ENCODE measurements around the gene RALGDS. TPM values are rescaled to one million over a fixed set of nuclear protein-coding genes. Genes with fewer than 3 reads are reported as not detected.

Gene RALGDS
- total RNA-seq, 1 donor from 2014 or later, result 26.1 TPM

DNA sequence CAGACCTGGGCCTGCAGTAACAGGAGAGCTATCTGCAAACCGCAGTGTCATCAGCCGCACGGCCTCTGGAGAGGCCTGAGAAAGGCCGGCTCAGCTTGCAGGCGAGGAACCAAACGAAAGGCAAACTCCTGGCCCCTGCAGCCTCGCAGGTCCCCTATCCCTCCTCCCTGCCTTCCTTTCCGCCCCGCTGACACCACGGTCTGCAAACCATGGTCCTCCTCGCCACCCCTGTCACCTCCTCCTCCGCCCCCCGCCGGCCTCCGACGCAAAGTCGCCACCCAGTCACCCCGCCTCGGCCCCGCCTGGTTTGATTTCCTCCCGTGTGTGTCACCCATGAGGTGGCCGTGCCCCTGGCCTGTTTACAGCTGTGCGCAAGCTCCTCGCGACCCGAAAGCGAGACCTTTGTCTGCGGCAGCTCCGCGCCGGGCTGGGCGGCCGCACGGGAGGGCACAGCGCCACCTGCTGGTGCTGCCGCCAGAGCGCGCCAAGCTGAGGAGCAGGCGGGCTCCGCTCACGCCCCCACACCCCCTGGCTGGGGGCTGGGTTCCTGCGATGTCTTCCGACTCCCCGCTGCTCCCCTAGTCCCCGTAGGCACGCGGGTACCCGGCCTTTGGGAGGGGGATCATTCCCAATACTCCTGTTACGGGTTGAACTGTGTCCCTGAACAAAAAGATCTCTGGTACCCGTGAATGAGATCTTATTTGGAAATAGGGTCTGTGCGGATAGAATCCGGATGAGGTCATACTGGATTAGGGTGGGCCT, 23.3 kb upstream of the RALGDS start:
- Histone ChIP-seq H3K27ac (ENCODE audit: low read depth, low read length) (peak overlapping the region; percentile 70), H3K4me1 (ENCODE audit: control insufficient read depth in 3 of 3, insufficient read depth in 3 of 3, low read length in 3 of 3) (peaks cover 41 to 61% (median 42%) of the 10 kb centered on the region in 3 donors), H3K4me3 (ENCODE audit: low read length in 3 of 3) (peak overlapping the region; percentile 59 to 78 (median 67))

DNA sequence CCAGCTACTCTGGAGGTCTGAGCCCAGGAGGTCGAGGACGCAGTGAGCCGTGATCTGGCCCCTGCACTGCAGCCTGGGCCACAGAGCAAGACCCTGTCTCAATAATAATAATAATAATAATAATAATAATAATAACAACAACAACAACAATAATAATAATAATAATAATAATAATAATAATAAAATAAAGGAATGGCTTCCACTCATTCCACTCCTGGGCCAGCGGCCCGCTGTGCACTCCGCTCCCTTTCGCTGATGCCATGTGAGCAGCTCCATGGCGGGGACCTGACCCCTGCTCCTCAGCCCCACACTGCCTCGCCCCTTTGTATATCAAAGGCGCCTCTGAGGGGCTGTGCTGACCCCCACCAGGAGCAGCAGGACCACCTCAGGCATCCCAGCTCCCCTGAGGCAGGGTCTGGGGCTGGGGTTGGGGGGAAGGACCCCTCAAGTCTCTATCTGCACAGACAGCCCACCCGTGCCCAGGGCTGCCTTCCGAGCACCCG, 22.6 kb upstream of the RALGDS start:
- H3K4me3 ChIP-seq (ENCODE audit: low read length in 3 of 3), result peak overlapping the region; percentile 59 to 78 (median 67)
- no peaks in the 10 kb centered on the region for H3K36me3 ChIP-seq (ENCODE audit: control insufficient read depth in 3 of 3, insufficient read depth in 3 of 3, low read length in 3 of 3)
- no peaks in the 10 kb centered on the region for H3K27me3 ChIP-seq (ENCODE audit: control insufficient read depth in 3 of 3, insufficient read depth in 3 of 3, low read length in 3 of 3)
- H3K9me3 ChIP-seq (ENCODE audit: control insufficient read depth in 3 of 3, low read length in 3 of 3), result no peaks in the 10 kb centered on the region
- H3K27ac ChIP-seq (ENCODE audit: low read depth, low read length), result peak overlapping the region; percentile 70
- peak overlapping the region; percentile 65 to 86 (median 72) for H3K9ac ChIP-seq (ENCODE audit: low read depth in 1 of 3, low read length in 3 of 3)
- H3K4me1 ChIP-seq (ENCODE audit: control insufficient read depth in 3 of 3, insufficient read depth in 3 of 3, low read length in 3 of 3), result peaks cover 45 to 65% (median 46%) of the 10 kb centered on the region in 3 donors

More for the DNA sequence above, 23.3 kb upstream of the RALGDS start:
- Histone ChIP-seq H3K36me3 (ENCODE audit: control insufficient read depth in 3 of 3, insufficient read depth in 3 of 3, low read length in 3 of 3) (no peaks in the 10 kb centered on the region), H3K9ac (ENCODE audit: low read depth in 1 of 3, low read length in 3 of 3) (peak overlapping the region; percentile 65 to 86 (median 72)), H3K9me3 (ENCODE audit: control insufficient read depth in 3 of 3, low read length in 3 of 3) (no peaks in the 10 kb centered on the region), H3K27me3 (ENCODE audit: control insufficient read depth in 3 of 3, insufficient read depth in 3 of 3, low read length in 3 of 3) (no peaks in the 10 kb centered on the region)

DNA sequence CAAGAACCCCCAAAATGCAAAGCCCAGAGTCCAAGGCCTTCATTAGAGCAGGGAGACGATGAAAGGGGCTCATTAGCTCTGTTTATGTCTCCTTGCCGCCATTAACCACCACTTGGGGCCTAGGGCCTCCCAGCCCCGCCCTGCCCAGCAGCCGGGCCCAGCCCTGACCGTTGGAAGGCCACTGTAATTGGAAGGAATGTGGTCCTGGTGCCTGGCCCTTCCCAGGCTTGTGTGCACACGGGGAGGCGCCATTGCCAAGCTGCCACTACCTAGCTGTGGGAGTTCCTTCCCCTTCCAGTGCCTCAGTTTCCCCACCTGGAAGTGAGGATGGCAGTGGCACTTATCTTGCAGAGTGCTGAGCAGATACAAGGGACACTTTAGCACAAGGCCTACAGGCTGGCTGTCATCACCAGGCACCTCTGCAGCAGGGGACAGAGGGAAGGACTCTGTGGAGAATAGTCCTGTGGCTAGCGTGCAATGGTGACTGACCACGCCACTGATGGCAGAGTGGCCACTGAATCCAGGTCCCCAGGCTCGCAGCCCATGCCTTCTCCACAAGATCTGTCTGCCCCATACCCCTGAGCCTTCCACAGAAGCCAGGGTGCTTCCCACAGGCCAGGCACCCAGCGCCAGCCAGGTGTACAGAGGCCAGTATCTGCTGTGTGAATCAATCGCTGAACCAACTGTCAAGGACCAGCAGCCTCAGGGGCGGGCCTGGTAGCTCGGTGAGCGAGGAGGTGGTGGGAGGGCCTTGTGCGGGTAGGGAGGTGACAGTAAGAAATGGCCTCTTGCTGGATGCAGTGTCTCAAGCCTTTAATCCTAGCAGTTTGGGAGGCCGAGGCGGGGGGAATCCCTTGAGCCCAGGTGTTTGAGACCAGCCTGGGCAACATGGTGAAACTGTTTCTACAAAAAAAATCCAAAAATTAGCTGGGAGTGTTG, 21.9 kb upstream of the RALGDS start:
- H3K4me1 ChIP-seq (ENCODE audit: control insufficient read depth in 3 of 3, insufficient read depth in 3 of 3, low read length in 3 of 3), result peaks cover 45 to 64% (median 46%) of the 10 kb centered on the region in 3 donors
- peak overlapping the region; percentile 17 for H3K27ac ChIP-seq (ENCODE audit: low read depth, low read length)
- no peaks in the 10 kb centered on the region for H3K36me3 ChIP-seq (ENCODE audit: control insufficient read depth in 3 of 3, insufficient read depth in 3 of 3, low read length in 3 of 3)
- H3K27me3 ChIP-seq (ENCODE audit: control insufficient read depth in 3 of 3, insufficient read depth in 3 of 3, low read length in 3 of 3), result no peaks in the 10 kb centered on the region
- no peaks in the 10 kb centered on the region for H3K9me3 ChIP-seq (ENCODE audit: control insufficient read depth in 3 of 3, low read length in 3 of 3)
- H3K9ac ChIP-seq (ENCODE audit: low read depth in 1 of 3, low read length in 3 of 3), result peak overlapping the region in 2 of 3 donors; percentile 20 to 50
- no peak overlapping the region for H3K4me3 ChIP-seq (ENCODE audit: low read length in 3 of 3)

- peak overlapping the region; percentile 20 to 50 (median 38) for H3K9ac ChIP-seq (ENCODE audit: low read depth in 1 of 3, low read length in 3 of 3)
- no peaks in the 10 kb centered on the region for H3K9me3 ChIP-seq (ENCODE audit: control insufficient read depth in 3 of 3, low read length in 3 of 3)
- H3K36me3 ChIP-seq (ENCODE audit: control insufficient read depth in 3 of 3, insufficient read depth in 3 of 3, low read length in 3 of 3), result no peaks in the 10 kb centered on the region
- no peaks in the 10 kb centered on the region for H3K27me3 ChIP-seq (ENCODE audit: control insufficient read depth in 3 of 3, insufficient read depth in 3 of 3, low read length in 3 of 3)
- no peak overlapping the region for H3K4me3 ChIP-seq (ENCODE audit: low read length in 3 of 3)
- peak overlapping the region; percentile 17 for H3K27ac ChIP-seq (ENCODE audit: low read depth, low read length)
- peaks cover 45 to 62% (median 45%) of the 10 kb centered on the region in 3 donors for H3K4me1 ChIP-seq (ENCODE audit: control insufficient read depth in 3 of 3, insufficient read depth in 3 of 3, low read length in 3 of 3)
Observed at GRCh38 chr9:133141833-133142595, 21.0 kb upstream of the RALGDS start.

DNA sequence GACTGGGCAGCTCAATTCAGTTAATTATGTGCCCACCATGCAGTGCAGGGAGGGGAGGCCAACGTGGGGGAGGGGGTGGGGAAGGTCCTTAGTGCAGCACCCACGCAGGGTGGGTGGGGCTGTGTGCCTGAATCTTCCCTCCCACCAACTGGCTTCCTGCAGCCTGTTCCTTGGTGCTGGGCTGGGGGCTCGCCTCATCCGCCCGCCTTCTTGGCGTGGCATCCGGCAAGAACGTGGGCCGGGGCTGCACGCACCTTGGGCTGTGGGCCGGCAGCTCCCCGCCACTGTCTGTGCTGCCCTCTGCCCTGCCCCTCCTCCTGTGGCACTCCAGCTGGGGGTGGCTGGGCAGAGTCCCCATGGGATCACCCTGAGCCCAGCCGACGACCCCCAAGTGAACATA, 19.6 kb upstream of the RALGDS start:
- H3K36me3 ChIP-seq (ENCODE audit: control insufficient read depth in 3 of 3, insufficient read depth in 3 of 3, low read length in 3 of 3), result no peaks in the 10 kb centered on the region
- no peaks in the 10 kb centered on the region for H3K9me3 ChIP-seq (ENCODE audit: control insufficient read depth in 3 of 3, low read length in 3 of 3)
- no peak overlapping the region for H3K4me3 ChIP-seq (ENCODE audit: low read length in 3 of 3)
- peaks cover 49 to 68% (median 49%) of the 10 kb centered on the region in 3 donors for H3K4me1 ChIP-seq (ENCODE audit: control insufficient read depth in 3 of 3, insufficient read depth in 3 of 3, low read length in 3 of 3)
- H3K9ac ChIP-seq (ENCODE audit: low read depth in 1 of 3, low read length in 3 of 3), result peak overlapping the region in 1 of 3 donors; percentile 33
- H3K27me3 ChIP-seq (ENCODE audit: control insufficient read depth in 3 of 3, insufficient read depth in 3 of 3, low read length in 3 of 3), result no peaks in the 10 kb centered on the region
- H3K27ac ChIP-seq (ENCODE audit: low read depth, low read length), result no peak overlapping the region

DNA sequence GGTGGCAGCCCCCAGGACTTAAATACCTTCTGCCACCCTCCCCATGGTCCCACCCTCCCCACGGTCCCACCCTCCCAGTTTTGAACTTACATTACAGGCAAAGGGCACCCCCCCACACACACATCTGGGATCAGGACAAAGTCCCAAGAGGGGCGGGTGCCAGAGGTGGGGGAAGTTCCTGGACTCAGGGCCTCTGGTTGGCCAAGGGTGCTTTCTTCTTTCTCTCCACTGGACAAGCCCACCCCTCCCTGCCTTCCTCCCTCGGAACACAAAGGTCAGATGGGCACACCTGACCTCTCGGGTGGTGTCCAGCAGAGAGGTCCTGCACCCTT, 19.1 kb upstream of the RALGDS start:
- Histone ChIP-seq H3K4me1 (ENCODE audit: control insufficient read depth in 3 of 3, insufficient read depth in 3 of 3, low read length in 3 of 3) (peaks cover 54 to 72% (median 54%) of the 10 kb centered on the region in 3 donors), H3K9ac (ENCODE audit: low read depth in 1 of 3, low read length in 3 of 3) (no peak overlapping the region), H3K9me3 (ENCODE audit: control insufficient read depth in 3 of 3, low read length in 3 of 3) (no peaks in the 10 kb centered on the region), H3K4me3 (ENCODE audit: low read length in 3 of 3) (no peak overlapping the region), H3K27me3 (ENCODE audit: control insufficient read depth in 3 of 3, insufficient read depth in 3 of 3, low read length in 3 of 3) (no peaks in the 10 kb centered on the region), H3K27ac (ENCODE audit: low read depth, low read length) (no peak overlapping the region), H3K36me3 (ENCODE audit: control insufficient read depth in 3 of 3, insufficient read depth in 3 of 3, low read length in 3 of 3) (no peaks in the 10 kb centered on the region)

DNA sequence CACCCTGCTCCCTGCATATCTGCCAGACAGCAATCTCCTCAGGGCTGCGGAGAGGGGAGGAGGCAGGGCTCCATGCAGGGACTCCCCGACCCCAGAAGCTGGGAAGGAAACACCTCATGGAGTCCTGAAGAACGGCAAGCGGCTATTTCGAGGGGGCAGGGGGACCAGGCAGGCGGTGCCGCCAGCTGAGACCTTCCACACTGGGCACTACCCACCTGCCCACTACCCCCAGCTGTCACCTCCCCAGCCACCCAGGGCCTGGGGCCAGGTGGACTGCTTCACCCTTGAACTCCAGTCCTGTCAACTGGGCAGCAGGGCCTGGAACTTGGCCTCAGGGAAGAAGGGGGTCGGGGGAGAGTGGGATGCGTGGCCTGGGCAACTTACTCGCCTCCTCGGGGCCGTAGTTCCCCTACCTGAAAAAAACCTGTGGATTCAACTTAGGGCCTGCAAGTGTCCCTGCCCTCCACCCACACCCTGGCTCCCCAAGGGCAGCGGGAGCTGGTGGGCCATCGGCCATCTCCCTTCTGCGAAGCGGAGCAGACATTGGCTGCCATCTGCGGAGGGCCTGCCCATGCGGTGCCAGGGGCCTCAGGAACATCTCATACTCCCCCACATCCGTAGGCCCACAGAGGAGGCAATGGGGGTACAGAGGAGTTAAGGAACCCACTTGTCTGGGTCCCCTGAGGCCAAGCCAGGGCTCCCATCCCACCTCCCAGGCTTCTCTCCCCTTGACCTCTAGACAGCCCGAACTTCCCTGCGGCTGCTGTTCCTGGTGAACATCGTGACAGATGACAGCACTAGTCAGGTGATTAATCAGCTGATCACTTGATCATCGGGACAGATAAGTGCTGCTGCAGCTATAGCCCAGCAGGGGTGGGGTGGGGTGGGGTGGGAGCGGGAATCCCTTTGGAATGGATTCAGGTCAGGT, 18.5 kb upstream of the RALGDS start:
- H3K27ac ChIP-seq (ENCODE audit: low read depth, low read length), result peak overlapping the region; percentile 94
- no peaks in the 10 kb centered on the region for H3K27me3 ChIP-seq (ENCODE audit: control insufficient read depth in 3 of 3, insufficient read depth in 3 of 3, low read length in 3 of 3)
- H3K4me3 ChIP-seq (ENCODE audit: low read length in 3 of 3), result no peak overlapping the region
- H3K9ac ChIP-seq (ENCODE audit: low read depth in 1 of 3, low read length in 3 of 3), result peak overlapping the region in 1 of 3 donors; percentile 45
- no peaks in the 10 kb centered on the region for H3K9me3 ChIP-seq (ENCODE audit: control insufficient read depth in 3 of 3, low read length in 3 of 3)
- H3K4me1 ChIP-seq (ENCODE audit: control insufficient read depth in 3 of 3, insufficient read depth in 3 of 3, low read length in 3 of 3), result peaks cover 54 to 72% (median 55%) of the 10 kb centered on the region in 3 donors
- no peaks in the 10 kb centered on the region for H3K36me3 ChIP-seq (ENCODE audit: control insufficient read depth in 3 of 3, insufficient read depth in 3 of 3, low read length in 3 of 3)

DNA sequence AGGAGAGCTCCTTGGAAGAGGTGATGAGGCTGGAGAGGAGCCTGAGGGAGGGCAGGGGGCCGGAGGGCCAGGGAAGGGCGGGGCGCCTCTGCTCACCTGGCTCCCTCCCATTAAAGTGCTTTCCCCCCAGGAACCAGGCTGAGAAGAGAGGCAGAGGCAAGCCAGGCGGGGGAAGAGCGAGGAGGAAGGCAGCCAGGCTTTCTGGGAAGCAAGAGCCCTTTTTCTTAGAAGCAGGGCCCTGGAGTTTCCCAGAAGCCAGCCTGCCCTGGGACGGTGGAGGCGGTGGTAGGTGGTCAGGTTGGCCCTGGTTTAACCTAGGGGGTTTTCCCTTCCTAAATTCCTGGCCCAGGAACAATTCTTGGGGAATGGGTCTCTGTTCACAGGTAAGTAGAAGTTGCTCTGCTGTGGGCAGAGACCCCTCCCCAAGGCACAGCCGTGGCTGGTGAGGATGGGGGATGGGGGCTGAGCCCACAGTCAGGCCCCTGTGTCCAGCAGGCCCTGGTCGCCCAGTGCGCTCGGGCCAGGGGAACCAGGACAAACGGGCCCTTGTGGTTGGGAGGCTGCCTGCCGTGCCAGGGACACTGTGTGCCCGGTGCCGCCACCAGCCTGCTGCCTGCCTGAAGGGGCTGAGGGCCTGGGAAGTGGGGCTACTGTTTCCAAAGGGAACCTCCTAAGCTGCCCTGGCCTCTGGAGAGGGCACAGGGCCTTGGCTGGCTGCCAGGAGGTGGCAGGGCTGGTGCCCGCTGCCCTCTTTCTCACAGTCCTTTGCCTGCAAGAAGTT, 16.6 kb upstream of the RALGDS start:
- no peaks in the 10 kb centered on the region for H3K9me3 ChIP-seq (ENCODE audit: control insufficient read depth in 3 of 3, low read length in 3 of 3)
- H3K36me3 ChIP-seq (ENCODE audit: control insufficient read depth in 3 of 3, insufficient read depth in 3 of 3, low read length in 3 of 3), result no peaks in the 10 kb centered on the region
- peak overlapping the region; percentile 37 to 80 (median 76) for H3K9ac ChIP-seq (ENCODE audit: low read depth in 1 of 3, low read length in 3 of 3)
- H3K27me3 ChIP-seq (ENCODE audit: control insufficient read depth in 3 of 3, insufficient read depth in 3 of 3, low read length in 3 of 3), result no peaks in the 10 kb centered on the region
- peak overlapping the region; percentile 94 for H3K27ac ChIP-seq (ENCODE audit: low read depth, low read length)
- peaks cover 61 to 75% (median 61%) of the 10 kb centered on the region in 3 donors for H3K4me1 ChIP-seq (ENCODE audit: control insufficient read depth in 3 of 3, insufficient read depth in 3 of 3, low read length in 3 of 3)
- peak overlapping the region; percentile 6 to 30 (median 22) for H3K4me3 ChIP-seq (ENCODE audit: low read length in 3 of 3)
